ENCODE measurements around the gene GLYAT.
"Not testable (repeated sequence)": the region's sequence is repeated elsewhere in the genome, so short reads cannot be mapped to it uniquely, and the experiment has no call there.

DNA sequence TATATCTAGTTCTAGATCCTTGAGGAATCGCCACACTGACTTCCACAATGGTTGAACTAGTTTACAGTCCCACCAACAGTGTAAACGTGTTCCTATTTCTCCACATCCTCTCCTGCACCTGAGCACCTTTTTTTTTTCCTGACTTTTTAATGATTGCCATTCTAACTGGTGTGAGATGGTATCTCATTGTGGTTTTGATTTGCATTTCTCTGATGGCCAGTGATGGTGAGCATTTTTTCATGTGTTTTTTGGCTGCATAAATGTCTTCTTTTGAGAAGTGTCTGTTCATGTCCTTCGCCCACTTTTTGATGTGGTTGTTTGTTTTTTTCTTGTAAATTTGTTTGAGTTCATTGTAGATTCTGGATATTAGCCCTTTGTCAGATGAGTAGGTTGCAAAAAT lies 34.9 kb downstream of the GLYAT start:
- TF ChIP-seq CTCF, EP300, POLR2AphosphoS5, POLR2A (IDR thresholded peaks at IDR 0.05): not testable (repeated sequence)

Data from gastroesophageal sphincter (tissue), 3 donors.